Left ventricle myocardium inferior (tissue), 1 donor: ENCODE results near the gene SNX25. TPM values are rescaled to one million over a fixed set of nuclear protein-coding genes. Genes with fewer than 3 reads are reported as not detected.

Source experiments
- DNase-seq: peaks from one replicate; pipeline ENCODE4 v3.0.0-alpha.2; 2020
- H3K27ac ChIP-seq: fragments of 200-600 bp; replicated peaks from 2 replicates; pipeline ENCODE4 v1.8.0; 2021
- H3K27me3 ChIP-seq: fragments of 200-600 bp; 2 replicates; pipeline ENCODE4 v1.8.0; 2021; ENCODE audit warnings: low read depth
- H3K36me3 ChIP-seq: fragments of 200-600 bp; 2 replicates; pipeline ENCODE4 v1.8.0; 2021
- H3K4me1 ChIP-seq: fragments of 200-600 bp; 2 replicates; pipeline ENCODE4 v1.8.0; 2021
- H3K4me3 ChIP-seq: fragments of 200-600 bp; 2 replicates; pipeline ENCODE4 v1.8.0; 2021; ENCODE audit warnings: mild to moderate bottlenecking, moderate library complexity
- H3K9me3 ChIP-seq: fragments of 200-600 bp; replicated peaks from 2 replicates; pipeline ENCODE4 v1.8.0; 2021
- CTCF ChIP-seq: fragments of 200-600 bp; IDR thresholded peaks from 2 replicates; pipeline ENCODE4 v1.8.0; 2021; ENCODE audit warnings: antibody characterized with exemption, mild to moderate bottlenecking, borderline replicate concordance
- intact Hi-C: fragments of 100-400 bp; cut with micrococcal nuclease; formaldehyde crosslinking; loops from one replicate; pipeline ENCODE4 v1.11.0; 2022
- total RNA-seq: library from RNA; stranded (reverse); fragmentation: NEBNext Ultra II Directional; extraction: Animal tissue kit (Norgen Biotek cat#: 25700); gene quantifications from one replicate; pipeline ENCODE4 v1.2.1, GENCODE V29; 2021
- donor health status: DM: no; HTN: yes; CAD: no; lungs with severe emphysema.

Gene SNX25
- total RNA-seq, 1 donor from 2014 or later = 10.8 TPM

GRCh38 chr4:185343726-185344581 is 134.6 kb downstream of the SNX25 start:
- no peak for DNase-seq

GRCh38 chr4:185344743-185345538 is 135.5 kb downstream of the SNX25 start:
- no peaks in the 10 kb centered on the region for H3K9me3 ChIP-seq
- DNase-seq = no peak
- peak overlapping the region; percentile 20 for H3K27ac ChIP-seq
- no peaks in the 10 kb centered on the region for H3K27me3 ChIP-seq
- peaks cover 19% of the 10 kb centered on the region for H3K4me1 ChIP-seq
- no peak for TF ChIP-seq CTCF
- intact Hi-C loops = no loop called here
- H3K36me3 ChIP-seq = peaks cover 55% of the 10 kb centered on the region
- H3K4me3 ChIP-seq = no peak overlapping the region

More at GRCh38 chr4:185343726-185344581, 134.6 kb downstream of the SNX25 start:
- TF ChIP-seq CTCF = no peak
- Histone ChIP-seq H3K27ac (peak overlapping the region; percentile 20), H3K27me3 (no peaks in the 10 kb centered on the region), H3K4me3 (no peak overlapping the region), H3K36me3 (peaks cover 54% of the 10 kb centered on the region), H3K9me3 (peaks cover 3% of the 10 kb centered on the region), H3K4me1 (peaks cover 19% of the 10 kb centered on the region)
- intact Hi-C loops = no loop called here

GRCh38 chr4:185346975-185347601 is 137.7 kb downstream of the SNX25 start:
- TF ChIP-seq CTCF = no peak
- peaks cover 19% of the 10 kb centered on the region for H3K4me1 ChIP-seq
- no peak for DNase-seq
- no peaks in the 10 kb centered on the region for H3K9me3 ChIP-seq
- no peak overlapping the region for H3K4me3 ChIP-seq
- intact Hi-C loops = no loop called here
- peaks cover 55% of the 10 kb centered on the region for H3K36me3 ChIP-seq
- no peak overlapping the region for H3K27ac ChIP-seq
- H3K27me3 ChIP-seq = no peaks in the 10 kb centered on the region

- no peak for TF ChIP-seq CTCF
- Histone ChIP-seq H3K27me3 (no peaks in the 10 kb centered on the region), H3K27ac (no peak overlapping the region), H3K36me3 (peaks cover 67% of the 10 kb centered on the region), H3K4me1 (no peaks in the 10 kb centered on the region), H3K9me3 (no peaks in the 10 kb centered on the region), H3K4me3 (no peak overlapping the region)
- intact Hi-C loops = no loop called here
- DNase-seq = no peak
Measured at GRCh38 chr4:185351691-185352090, 142.3 kb downstream of the SNX25 start.

GRCh38 chr4:185352202-185352601 is 142.8 kb downstream of the SNX25 start:
- Histone ChIP-seq H3K27ac (no peak overlapping the region), H3K27me3 (no peaks in the 10 kb centered on the region), H3K36me3 (peaks cover 62% of the 10 kb centered on the region), H3K4me1 (no peaks in the 10 kb centered on the region), H3K4me3 (no peak overlapping the region), H3K9me3 (no peaks in the 10 kb centered on the region)
- DNase-seq = no peak
- no peak for TF ChIP-seq CTCF
- intact Hi-C loops = no loop called here
